A549 (cell line): ENCODE results near the gene HOXD10. TPM values are rescaled to one million over a fixed set of nuclear protein-coding genes. Genes with fewer than 3 reads are reported as not detected.

ENCODE experiments used
- ATAC-seq, 2 experiments: fragments of 200-7000 bp in 1 of 2; fragments of >200 bp in 1 of 2; cut with Nextera tagmentation in 1 of 2; cut with Tn5 transposase in 1 of 2; 3 replicates each; pipeline versions ENCODE4 v1.8.0 to v1.9.1; 2018 to 2020; ENCODE audit warnings: mild to moderate bottlenecking in 1 of 2, moderate library complexity in 1 of 2
- CTCF ChIA-PET: fragments of 300-600 bp; sonication (Branson Sonifier 250); formaldehyde crosslinking; extraction: SDS; loops from one replicate; lab custom pipeline; 2021; ENCODE audit warnings: antibody characterized with exemption, inconsistent platforms; lab: Yijun Ruan, JAX
- POLR2A ChIA-PET: fragments of 350-600 bp; formaldehyde crosslinking; extraction: SDS; loops from one replicate; lab custom pipeline; 2021; ENCODE audit warnings: antibody characterized with exemption, inconsistent platforms; lab: Yijun Ruan, JAX
- DNase-seq, 2 experiments: peaks; one replicate each; pipeline versions ENCODE4 v3.0.0 to v3.0.0-alpha.2; 2011 to 2016; ENCODE audit warnings: low read depth in 1 of 2, low spot score in 1 of 2
- FAIRE-seq: peaks from 2 replicates; lab custom pipeline; 2011; peaks lifted over from hg19 to GRCh38; lab: Jason Lieb, UNC
- H3K27ac ChIP-seq, 2 experiments: fragments of >200 bp; sonication (Bioruptor Twin); formaldehyde crosslinking; 3 replicates each; pipeline ENCODE4 v1.5.1; 2016 to 2017
- H3K4me1 ChIP-seq: fragments of >200 bp; sonication (Bioruptor Twin); formaldehyde crosslinking; 3 replicates; pipeline ENCODE4 v1.6.1; 2016
- H3K4me2 ChIP-seq: fragments of >200 bp; sonication (Bioruptor Twin); formaldehyde crosslinking; 3 replicates; pipeline ENCODE4 v1.6.1; 2016
- H3K4me3 ChIP-seq: fragments of >200 bp; sonication (Bioruptor Twin); formaldehyde crosslinking; 3 replicates; pipeline ENCODE4 v1.5.1; 2016
- H3K9me3 ChIP-seq: fragments of >200 bp; sonication (Bioruptor Twin); formaldehyde crosslinking; 3 replicates; pipeline ENCODE4 v1.6.1; 2016
- BHLHE40 ChIP-seq: IDR thresholded peaks from 2 replicates; pipeline ENCODE4 v1.6.1; 2012; ENCODE audit warnings: low read depth, low read length, inconsistent platforms
- CBX8 ChIP-seq: fragments of 200-600 bp; sonication (generic); IDR thresholded peaks from 2 replicates; pipeline ENCODE4 v1.6.1; 2016
- CHD4 ChIP-seq: fragments of 200-600 bp; sonication (generic); IDR thresholded peaks from 2 replicates; pipeline ENCODE4 v1.6.1; 2016; ENCODE audit warnings: antibody characterized with exemption, mild to moderate bottlenecking, borderline replicate concordance
- EHF ChIP-seq: fragments of 250-450 bp; sonication (Bioruptor Pico); IDR thresholded peaks from 2 replicates; pipeline ENCODE4 v1.5.0; 2020; ENCODE audit warnings: mild to moderate bottlenecking
- EHMT2 ChIP-seq: fragments of 200-600 bp; sonication (generic); IDR thresholded peaks from 2 replicates; pipeline ENCODE4 v1.6.1; 2016; ENCODE audit warnings: antibody characterized with exemption, low read depth, mild to moderate bottlenecking, moderate library complexity
- ESRRA ChIP-seq: fragments of 150-350 bp; IDR thresholded peaks from 2 replicates; pipeline ENCODE4 v1.6.1; 2014; ENCODE audit warnings: mild to moderate bottlenecking, low read length, borderline replicate concordance
- FOSL2 ChIP-seq, 2 experiments: fragments of 450-650 bp in 1 of 2; fragments of >200 bp in 1 of 2; sonication (Bioruptor Twin) in 1 of 2; formaldehyde crosslinking; IDR thresholded peaks; 2 replicates each; pipeline versions ENCODE4 v1.5.0 to v1.6.1; 2016 to 2020; ENCODE audit warnings: mild to moderate bottlenecking in 1 of 2, moderate library complexity in 1 of 2
- HDAC2 ChIP-seq: fragments of 200-600 bp; sonication (generic); IDR thresholded peaks from 2 replicates; pipeline ENCODE4 v1.6.1; 2016
- HOXA7 ChIP-seq: fragments of 250-450 bp; sonication (Bioruptor Pico); IDR thresholded peaks from 2 replicates; pipeline ENCODE4 v1.5.0; 2020; ENCODE audit warnings: mild to moderate bottlenecking, moderate library complexity
- HOXB13 ChIP-seq: fragments of 250-450 bp; sonication (Bioruptor Pico); IDR thresholded peaks from 2 replicates; pipeline ENCODE4 v1.5.0; 2020; ENCODE audit warnings: low read depth, mild to moderate bottlenecking, moderate library complexity
- JUN ChIP-seq, 2 experiments: fragments of >200 bp; sonication (Bioruptor Twin); formaldehyde crosslinking; IDR thresholded peaks; 2 replicates in 1 of 2; 3 replicates in 1 of 2; pipeline ENCODE4 v1.6.1; 2016 to 2017
- KDM1A ChIP-seq: fragments of 200-600 bp; sonication (generic); IDR thresholded peaks from 2 replicates; pipeline ENCODE4 v1.6.1; 2016; ENCODE audit warnings: low read depth, mild to moderate bottlenecking
- MAZ ChIP-seq: fragments of 150-350 bp; IDR thresholded peaks from 2 replicates; pipeline ENCODE4 v1.6.1; 2014; ENCODE audit warnings: antibody characterized with exemption, low read depth, low read length, borderline replicate concordance
- POLR2A ChIP-seq: IDR thresholded peaks from 2 replicates; pipeline ENCODE4 v1.6.1; 2012; ENCODE audit warnings: mild to moderate bottlenecking, low read length
- RARB ChIP-seq: fragments of 250-450 bp; sonication (Bioruptor Pico); IDR thresholded peaks from 2 replicates; pipeline ENCODE4 v1.8.0; 2021; ENCODE audit warnings: mild to moderate bottlenecking, moderate library complexity
- RCOR1 ChIP-seq: fragments of 150-350 bp; IDR thresholded peaks from 2 replicates; pipeline ENCODE4 v1.6.1; 2014; ENCODE audit warnings: antibody characterized with exemption, low read length, low read depth
- SREBF2 ChIP-seq: fragments of 450-650 bp; IDR thresholded peaks from 2 replicates; pipeline ENCODE4 v1.6.1; 2014; ENCODE audit warnings: mild to moderate bottlenecking, moderate library complexity
- TP53 ChIP-seq: fragments of 250-450 bp; sonication (Bioruptor Pico); IDR thresholded peaks from 2 replicates; pipeline ENCODE4 v1.5.0; 2021; ENCODE audit warnings: mild to moderate bottlenecking, moderate library complexity
- ZFP36 ChIP-seq: fragments of 450-650 bp; IDR thresholded peaks from 2 replicates; pipeline ENCODE4 v1.6.1; 2014; ENCODE audit warnings: borderline replicate concordance; ENCODE audit not compliant: partially characterized antibody
- WGBS: methylation state at CpG from one replicate; pipeline ENCODE4 v1.1.6; 2017; ENCODE audit errors: missing lambda C conversion rate; 5-methylcytosine and 5-hydroxymethylcytosine counted together
- polyA plus RNA-seq, 4 experiments: library from polyadenylated mRNA; depleted of rRNA in 3 of 4; stranded (reverse); fragments of >200 nt; fragmentation: RNase III in 1 of 4; extraction: RNeasy Plus Mini Kit Qiagen cat#74134 plus additional on column Dnase treatment in 1 of 4; gene quantifications; 2 replicates in 3 of 4; 3 replicates in 1 of 4; pipeline ENCODE4 v1.2.3, GENCODE V29; 2011 to 2017
- TF ChIP-seq, protein P1 (sequence below): fragments of 450-650 bp; IDR thresholded peaks from 2 replicates; pipeline ENCODE4 v1.6.1; 2014; ENCODE audit warnings: antibody characterized with exemption
- TF ChIP-seq, protein P2 (sequence below): IDR thresholded peaks from 2 replicates; pipeline ENCODE4 v1.6.1; 2012
- TF ChIP-seq, protein P3 (sequence below): fragments of 200-600 bp; sonication (generic); IDR thresholded peaks from 2 replicates; pipeline ENCODE4 v1.6.1; 2016; ENCODE audit warnings: antibody characterized with exemption, mild to moderate bottlenecking, moderate library complexity
- TF ChIP-seq, protein P4 (sequence below): fragments of >200 bp; sonication (Bioruptor Twin); formaldehyde crosslinking; IDR thresholded peaks from 2 replicates; pipeline ENCODE4 v1.6.1; 2016
- TF ChIP-seq, protein P5 (sequence below): IDR thresholded peaks from 2 replicates; pipeline ENCODE4 v1.6.1; 2012

The HOXD10 gene
- polyA plus RNA-seq, 2 of the 4 experiments (the other 2 are of a cell fraction): 4.3 to 4.8 TPM

DNA sequence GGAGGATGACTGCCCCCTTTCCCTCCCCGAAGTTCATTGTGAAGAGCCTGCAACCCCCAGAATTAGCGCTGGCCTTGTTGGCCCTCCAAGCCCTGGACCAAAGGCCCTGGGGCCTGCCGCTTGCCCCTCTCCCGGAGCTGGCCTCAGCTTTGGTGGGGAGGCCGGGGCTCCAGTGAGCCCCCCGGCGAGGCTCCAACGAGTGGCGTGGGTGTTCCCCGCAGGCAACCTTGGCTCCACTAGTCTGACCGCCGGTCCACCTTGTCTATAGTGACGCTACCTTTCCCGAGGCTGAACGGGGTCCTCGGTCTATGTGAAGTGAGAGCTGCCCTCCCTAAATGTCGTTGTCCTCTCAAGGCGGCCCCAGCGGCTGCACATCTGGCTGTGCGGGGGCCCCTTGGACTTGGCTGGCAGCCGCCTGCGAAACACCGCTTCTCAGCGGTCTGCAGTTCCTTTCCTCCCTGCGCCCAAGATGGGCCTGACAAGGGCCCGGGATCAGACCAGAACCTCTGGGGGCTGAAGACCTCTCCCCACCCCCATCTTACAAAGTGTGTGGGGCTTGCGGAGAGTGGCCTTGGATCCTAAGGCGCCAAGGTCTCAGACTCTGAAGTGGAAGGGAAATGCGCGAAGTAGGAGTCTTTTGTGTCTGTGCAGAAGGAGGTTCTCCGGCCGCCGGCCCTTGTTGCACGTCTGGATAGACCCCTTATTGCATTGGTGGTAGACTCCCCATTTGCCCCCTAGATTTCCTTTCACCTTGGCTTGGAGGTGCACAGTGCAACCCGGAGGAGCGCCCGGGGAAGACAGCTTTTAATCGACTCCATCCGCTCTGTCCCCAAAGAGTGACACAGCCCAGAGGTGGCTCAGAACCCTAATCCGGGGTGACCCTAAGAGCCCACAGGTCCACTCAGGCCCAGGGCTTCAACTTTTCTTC is 3.9 kb upstream of the HOXD10 start:
- POLR2A ChIA-PET: no interaction called here
- CTCF ChIA-PET: interaction anchor here (0.6 to 3.7 kb wide), 9 partner anchors 8 to 542 kb away, joined by 3 to 36 read pairs (median 7); partner anchors contain the start of gene HOXD9

DNA sequence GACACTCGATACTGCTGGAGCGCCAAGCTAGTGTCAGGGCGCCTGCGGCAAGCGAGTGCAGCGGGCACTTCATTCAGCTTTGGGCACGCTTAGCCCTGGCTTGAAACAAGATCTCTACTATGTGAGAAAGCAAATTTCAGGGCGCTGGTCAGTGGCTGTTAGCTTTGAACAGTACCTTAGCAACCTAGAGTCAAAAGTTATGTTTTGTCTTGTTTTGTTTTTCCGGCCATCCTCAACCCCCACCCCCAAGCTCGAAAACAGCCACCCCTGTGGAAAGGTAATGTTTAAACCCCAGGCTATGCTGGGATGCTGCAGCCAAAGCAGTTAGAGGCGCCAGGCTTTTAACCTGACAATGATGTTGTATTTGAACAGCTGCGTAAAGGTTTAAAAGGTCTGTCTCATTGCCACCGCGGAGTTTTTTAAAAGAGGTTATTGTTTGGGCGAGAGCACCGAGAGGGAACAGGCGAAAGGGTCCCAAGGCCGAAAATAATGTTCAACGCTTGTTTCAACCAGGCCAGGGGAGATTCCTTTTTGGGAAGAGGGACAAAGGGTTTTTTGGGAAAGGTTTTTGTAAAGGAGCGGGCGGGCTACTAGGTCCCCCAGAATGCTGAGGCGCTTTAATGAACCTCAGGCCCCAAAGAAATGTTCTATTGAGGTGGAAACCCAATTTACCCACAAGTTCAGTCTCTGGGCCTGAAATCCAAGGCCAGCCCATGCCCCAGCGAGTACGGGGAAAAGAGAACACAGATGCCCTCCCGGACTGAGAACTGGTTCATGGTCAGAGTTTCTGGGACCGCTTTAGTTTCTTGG is 2.3 kb upstream of the HOXD10 start:
- Histone ChIP-seq H3K4me3 (no peak overlapping the region), H3K27ac (no peak overlapping the region), H3K9me3 (no peaks in the 10 kb centered on the region), H3K4me2 (no peak overlapping the region), H3K4me1 (peaks cover 3% of the 10 kb centered on the region; the same call in 1 of the 3 replicates)
- no peak for DNase-seq
- ATAC-seq: no peak
- CTCF ChIA-PET: interaction anchor here (0.6 to 2.7 kb wide), 8 partner anchors 10 to 540 kb away, joined by 3 to 12 read pairs (median 6); no protein-coding TSS in a partner anchor
- POLR2A ChIA-PET: no interaction called here
- TF ChIP-seq, protein P1, sequence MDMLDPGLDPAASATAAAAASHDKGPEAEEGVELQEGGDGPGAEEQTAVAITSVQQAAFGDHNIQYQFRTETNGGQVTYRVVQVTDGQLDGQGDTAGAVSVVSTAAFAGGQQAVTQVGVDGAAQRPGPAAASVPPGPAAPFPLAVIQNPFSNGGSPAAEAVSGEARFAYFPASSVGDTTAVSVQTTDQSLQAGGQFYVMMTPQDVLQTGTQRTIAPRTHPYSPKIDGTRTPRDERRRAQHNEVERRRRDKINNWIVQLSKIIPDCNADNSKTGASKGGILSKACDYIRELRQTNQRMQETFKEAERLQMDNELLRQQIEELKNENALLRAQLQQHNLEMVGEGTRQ: no peak
- TF ChIP-seq HDAC2 (no peak), EHF (CRISPR knock-in tag) (no peak), KDM1A (no peak), RARB (CRISPR knock-in tag) (no peak), EHMT2 (no peak), SREBF2 (no peak), JUN (IDR thresholded peaks at IDR 0.05) (no peak), BHLHE40 (no peak)
- TF ChIP-seq, protein P2, sequence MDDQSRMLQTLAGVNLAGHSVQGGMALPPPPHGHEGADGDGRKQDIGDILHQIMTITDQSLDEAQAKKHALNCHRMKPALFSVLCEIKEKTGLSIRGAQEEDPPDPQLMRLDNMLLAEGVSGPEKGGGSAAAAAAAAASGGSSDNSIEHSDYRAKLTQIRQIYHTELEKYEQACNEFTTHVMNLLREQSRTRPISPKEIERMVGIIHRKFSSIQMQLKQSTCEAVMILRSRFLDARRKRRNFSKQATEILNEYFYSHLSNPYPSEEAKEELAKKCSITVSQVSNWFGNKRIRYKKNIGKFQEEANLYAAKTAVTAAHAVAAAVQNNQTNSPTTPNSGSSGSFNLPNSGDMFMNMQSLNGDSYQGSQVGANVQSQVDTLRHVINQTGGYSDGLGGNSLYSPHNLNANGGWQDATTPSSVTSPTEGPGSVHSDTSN: no peak
- TF ChIP-seq, protein P3, sequence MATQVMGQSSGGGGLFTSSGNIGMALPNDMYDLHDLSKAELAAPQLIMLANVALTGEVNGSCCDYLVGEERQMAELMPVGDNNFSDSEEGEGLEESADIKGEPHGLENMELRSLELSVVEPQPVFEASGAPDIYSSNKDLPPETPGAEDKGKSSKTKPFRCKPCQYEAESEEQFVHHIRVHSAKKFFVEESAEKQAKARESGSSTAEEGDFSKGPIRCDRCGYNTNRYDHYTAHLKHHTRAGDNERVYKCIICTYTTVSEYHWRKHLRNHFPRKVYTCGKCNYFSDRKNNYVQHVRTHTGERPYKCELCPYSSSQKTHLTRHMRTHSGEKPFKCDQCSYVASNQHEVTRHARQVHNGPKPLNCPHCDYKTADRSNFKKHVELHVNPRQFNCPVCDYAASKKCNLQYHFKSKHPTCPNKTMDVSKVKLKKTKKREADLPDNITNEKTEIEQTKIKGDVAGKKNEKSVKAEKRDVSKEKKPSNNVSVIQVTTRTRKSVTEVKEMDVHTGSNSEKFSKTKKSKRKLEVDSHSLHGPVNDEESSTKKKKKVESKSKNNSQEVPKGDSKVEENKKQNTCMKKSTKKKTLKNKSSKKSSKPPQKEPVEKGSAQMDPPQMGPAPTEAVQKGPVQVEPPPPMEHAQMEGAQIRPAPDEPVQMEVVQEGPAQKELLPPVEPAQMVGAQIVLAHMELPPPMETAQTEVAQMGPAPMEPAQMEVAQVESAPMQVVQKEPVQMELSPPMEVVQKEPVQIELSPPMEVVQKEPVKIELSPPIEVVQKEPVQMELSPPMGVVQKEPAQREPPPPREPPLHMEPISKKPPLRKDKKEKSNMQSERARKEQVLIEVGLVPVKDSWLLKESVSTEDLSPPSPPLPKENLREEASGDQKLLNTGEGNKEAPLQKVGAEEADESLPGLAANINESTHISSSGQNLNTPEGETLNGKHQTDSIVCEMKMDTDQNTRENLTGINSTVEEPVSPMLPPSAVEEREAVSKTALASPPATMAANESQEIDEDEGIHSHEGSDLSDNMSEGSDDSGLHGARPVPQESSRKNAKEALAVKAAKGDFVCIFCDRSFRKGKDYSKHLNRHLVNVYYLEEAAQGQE: no peak
- no peak for FAIRE-seq
- 88% methylated on average over 26 of the region's 26 CpGs for WGBS

More for the DNA sequence above, 3.9 kb upstream of the HOXD10 start:
- peaks cover 4% of the 10 kb centered on the region; the same call in 2 of the 3 replicates for H3K4me1 ChIP-seq
- no peak for DNase-seq
- no peak for ATAC-seq
- no peak overlapping the region for H3K27ac ChIP-seq
- no peak overlapping the region for H3K4me3 ChIP-seq
- FAIRE-seq: no peak
- WGBS: 87% methylated on average over 23 of the region's 40 CpGs
- H3K9me3 ChIP-seq: no peaks in the 10 kb centered on the region
- no peak for TF ChIP-seq TP53 (CRISPR knock-in tag)
- no peak for TF ChIP-seq FOSL2 (IDR thresholded peaks at IDR 0.05)
- TF ChIP-seq FOSL2 (CRISPR knock-in tag; IDR thresholded peaks at IDR 0.05): no peak
- TF ChIP-seq, protein P4, sequence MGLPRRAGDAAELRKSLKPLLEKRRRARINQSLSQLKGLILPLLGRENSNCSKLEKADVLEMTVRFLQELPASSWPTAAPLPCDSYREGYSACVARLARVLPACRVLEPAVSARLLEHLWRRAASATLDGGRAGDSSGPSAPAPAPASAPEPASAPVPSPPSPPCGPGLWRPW: no peak
- no peak for TF ChIP-seq HOXA7 (CRISPR knock-in tag)
- TF ChIP-seq CBX8: no peak
- no peak for TF ChIP-seq ESRRA
- TF ChIP-seq KDM1A: no peak
- TF ChIP-seq HOXB13 (CRISPR knock-in tag): no peak
- TF ChIP-seq HDAC2: no peak
- TF ChIP-seq MAZ: no peak
- TF ChIP-seq SREBF2: no peak
- TF ChIP-seq CHD4: no peak
- TF ChIP-seq RCOR1: no peak
- TF ChIP-seq ZFP36: no peak
- TF ChIP-seq, protein P5, sequence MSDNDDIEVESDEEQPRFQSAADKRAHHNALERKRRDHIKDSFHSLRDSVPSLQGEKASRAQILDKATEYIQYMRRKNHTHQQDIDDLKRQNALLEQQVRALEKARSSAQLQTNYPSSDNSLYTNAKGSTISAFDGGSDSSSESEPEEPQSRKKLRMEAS: no peak
- no peak for TF ChIP-seq POLR2A
- TF ChIP-seq, all 56 proteins: peak for 0
- no peak overlapping the region for H3K4me2 ChIP-seq
